Common myeloid progenitor, CD34-positive (primary cell): ENCODE data around the gene ANGPTL1. TPM values are rescaled to one million over a fixed set of nuclear protein-coding genes. Genes with fewer than 3 reads are reported as not detected.

ENCODE experiments used
- CTCF ChIA-PET: fragments of 350-600 bp; sonication (Branson Sonifier 250); formaldehyde crosslinking; loops from one replicate; lab custom pipeline; 2021; ENCODE audit warnings: antibody characterized with exemption; lab: Charles Lee
- POLR2A ChIA-PET: fragments of 350-600 bp; sonication (Branson Sonifier 250); formaldehyde crosslinking; loops from one replicate; lab custom pipeline; 2021; ENCODE audit warnings: antibody characterized with exemption; lab: Charles Lee
- DNase-seq, 3 donors: peaks; one replicate each; pipeline versions ENCODE4 v3.0.0 to v3.0.0-alpha.2; 2013
- H3K27ac ChIP-seq, 2 experiments: 1 replicate in 1 of 2; 2 replicates in 1 of 2; pipeline ENCODE4 v1.7.0; 2013; ENCODE audit warnings: inconsistent platforms in 2 of 2, low read length in 2 of 2, mild to moderate bottlenecking in 2 of 2, low read depth in 1 of 2, moderate library complexity in 1 of 2; ENCODE audit not compliant: severe bottlenecking in 2 of 2, insufficient read depth in 1 of 2, poor library complexity in 1 of 2
- H3K27me3 ChIP-seq, 5 experiments: replicated peaks in 2 of 5; 1 replicate in 3 of 5; 2 replicates in 2 of 5; pipeline versions ENCODE4 v1.6.1 to v1.7.0; 2013; ENCODE audit warnings: low read length in 4 of 5, mild to moderate bottlenecking in 2 of 5, moderate library complexity in 2 of 5, inconsistent platforms in 1 of 5; ENCODE audit not compliant: insufficient read depth in 5 of 5, control insufficient read depth in 4 of 5
- H3K36me3 ChIP-seq, 4 experiments: 1 replicate in 2 of 4; 2 replicates in 2 of 4; pipeline versions ENCODE4 v1.6.1 to v1.7.0; 2013; ENCODE audit warnings: low read length in 3 of 4, control low read depth in 1 of 4, mild to moderate bottlenecking in 1 of 4; ENCODE audit not compliant: control insufficient read depth in 4 of 4, insufficient read depth in 4 of 4
- H3K4me1 ChIP-seq, 4 experiments: 1 replicate in 3 of 4; 2 replicates in 1 of 4; pipeline versions ENCODE4 v1.6.1 to v1.7.1; 2013; ENCODE audit warnings: low read length in 3 of 4, mild to moderate bottlenecking in 3 of 4, control low read depth in 1 of 4, inconsistent platforms in 1 of 4, moderate library complexity in 1 of 4; ENCODE audit not compliant: control insufficient read depth in 4 of 4, insufficient read depth in 4 of 4; ENCODE audit errors: control extremely low read depth in 1 of 4
- H3K4me3 ChIP-seq, 7 experiments: 1 replicate in 4 of 7; 2 replicates in 3 of 7; pipeline versions ENCODE4 v1.5.1 to v1.7.0; 2013; ENCODE audit warnings: mild to moderate bottlenecking in 7 of 7, low read length in 6 of 7, moderate library complexity in 6 of 7, inconsistent platforms in 2 of 7, low read depth in 2 of 7, control low read depth in 1 of 7; ENCODE audit not compliant: insufficient read depth in 4 of 7, control insufficient read depth in 1 of 7; ENCODE audit errors: extremely low read depth in 1 of 7
- H3K9me3 ChIP-seq, 5 experiments: 1 replicate in 4 of 5; 2 replicates in 1 of 5; pipeline versions ENCODE4 v1.6.1 to v1.7.1; 2013; ENCODE audit warnings: low read length in 4 of 5, mild to moderate bottlenecking in 2 of 5, inconsistent platforms in 1 of 5, low read depth in 1 of 5, moderate library complexity in 1 of 5; ENCODE audit not compliant: control insufficient read depth in 4 of 5, insufficient read depth in 2 of 5; ENCODE audit errors: control extremely low read depth in 1 of 5
- WGBS: methylation state at CpG from one replicate; pipeline ENCODE4 v1.1.5; 2013; ENCODE audit not compliant: insufficient coverage; 5-methylcytosine and 5-hydroxymethylcytosine counted together
- polyA plus RNA-seq: library from polyadenylated mRNA; unstranded; fragments of 120-200 nt; gene quantifications from one replicate; pipeline ENCODE4 v1.2.1, GENCODE V29; 2013

ANGPTL1 gene, protein sequence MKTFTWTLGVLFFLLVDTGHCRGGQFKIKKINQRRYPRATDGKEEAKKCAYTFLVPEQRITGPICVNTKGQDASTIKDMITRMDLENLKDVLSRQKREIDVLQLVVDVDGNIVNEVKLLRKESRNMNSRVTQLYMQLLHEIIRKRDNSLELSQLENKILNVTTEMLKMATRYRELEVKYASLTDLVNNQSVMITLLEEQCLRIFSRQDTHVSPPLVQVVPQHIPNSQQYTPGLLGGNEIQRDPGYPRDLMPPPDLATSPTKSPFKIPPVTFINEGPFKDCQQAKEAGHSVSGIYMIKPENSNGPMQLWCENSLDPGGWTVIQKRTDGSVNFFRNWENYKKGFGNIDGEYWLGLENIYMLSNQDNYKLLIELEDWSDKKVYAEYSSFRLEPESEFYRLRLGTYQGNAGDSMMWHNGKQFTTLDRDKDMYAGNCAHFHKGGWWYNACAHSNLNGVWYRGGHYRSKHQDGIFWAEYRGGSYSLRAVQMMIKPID
- 0.26 TPM for polyA plus RNA-seq

DNA sequence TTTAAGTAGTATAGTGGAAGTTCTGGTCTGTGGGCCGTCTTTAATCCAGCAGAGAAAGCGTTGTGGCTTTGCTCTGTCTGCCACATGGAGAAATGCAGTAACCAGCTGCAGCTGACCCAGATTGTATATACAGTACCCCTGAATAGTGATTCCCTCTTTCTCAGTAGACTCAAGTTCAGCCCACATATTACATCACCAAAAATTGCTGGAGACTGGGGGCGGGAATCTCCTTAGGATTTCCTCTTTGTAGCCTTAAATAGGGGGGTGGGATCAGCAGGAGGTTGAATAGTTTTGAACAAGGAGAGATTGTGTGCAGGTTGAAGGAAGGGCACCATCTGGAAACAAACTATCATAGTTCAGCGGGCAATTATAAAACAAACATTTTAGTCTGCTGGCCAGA is at the start of gene ANGPTL1:
TSS of gene ANGPTL1 (minus strand) at position 134 of the 400 bp plus-strand sequence. CDS start 5,301 bp downstream, outside the sequence.
- Histone ChIP-seq H3K27me3 (no peaks in the 10 kb centered on the region), H3K4me3 (no peak within 1 kb of the TSS), H3K4me1 (peaks cover 0 to 3% (median 0%) of the 10 kb centered on the region in 4 experiments), H3K27ac (no peak within 1 kb of the TSS), H3K9me3 (no peaks in the 10 kb centered on the region), H3K36me3 (no peaks in the 10 kb centered on the region)
- ChIA-PET CTCF (interaction anchor here (1.7 kb wide), 1 partner anchor 10 kb away, joined by 4 read pairs; no protein-coding TSS in a partner anchor), POLR2A (no interaction called here)
- no peak for DNase-seq
- WGBS = 100% methylated on average over 3 of the region's 4 CpGs

DNA sequence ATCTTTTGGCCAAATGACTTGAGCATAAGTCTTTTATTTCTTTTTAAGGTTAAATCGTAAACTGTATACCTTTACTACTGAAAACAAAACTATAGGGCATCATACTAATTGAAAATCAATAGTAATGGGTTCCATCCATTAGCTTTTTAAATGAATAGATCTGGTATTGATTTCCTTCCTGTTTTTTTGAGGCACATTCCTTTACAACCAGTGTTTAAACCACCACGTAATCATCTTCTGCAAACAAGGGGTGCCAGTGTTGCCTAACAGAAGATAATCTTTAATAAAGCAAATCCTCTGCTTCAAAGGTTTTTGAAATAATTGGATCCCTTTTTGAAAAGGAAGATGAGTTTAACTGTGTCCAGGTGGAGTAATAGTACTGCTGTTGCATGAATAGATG is 48.7 kb upstream of the ANGPTL1 start:
- no peak overlapping the region for H3K4me3 ChIP-seq
- no peaks in the 10 kb centered on the region for H3K27me3 ChIP-seq
- H3K36me3 ChIP-seq = peaks cover 4 to 7% (median 6%) of the 10 kb centered on the region in 4 experiments
- peaks cover 0 to 6% (median 3%) of the 10 kb centered on the region in 5 experiments for H3K9me3 ChIP-seq
- POLR2A ChIA-PET = no interaction called here
- no peak for DNase-seq
- no peak overlapping the region for H3K27ac ChIP-seq
- WGBS = no CpG with 5 or more reads among the region's 2 CpGs
- H3K4me1 ChIP-seq = no peaks in the 10 kb centered on the region
- CTCF ChIA-PET = no interaction called here

DNA sequence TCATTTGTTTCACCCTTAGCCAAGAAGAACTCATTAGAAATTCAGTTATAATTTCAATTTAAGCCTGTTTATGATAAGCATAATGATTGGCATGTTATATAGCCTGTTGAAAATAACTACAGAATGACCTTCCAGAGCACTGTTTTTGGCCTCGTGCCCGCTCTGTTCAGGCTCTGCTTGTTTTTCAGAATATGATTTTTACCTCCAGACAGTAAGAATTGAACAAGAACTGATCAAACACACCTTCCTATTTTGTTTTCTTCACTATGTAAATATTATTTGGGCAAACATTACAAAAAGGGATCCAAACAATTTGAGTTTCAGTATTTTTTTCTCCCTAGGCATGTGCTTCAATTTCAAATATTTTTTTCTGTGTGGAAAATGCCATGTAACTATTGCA is 48.1 kb upstream of the ANGPTL1 start:
- Histone ChIP-seq H3K4me3 (no peak overlapping the region), H3K27me3 (no peaks in the 10 kb centered on the region), H3K27ac (no peak overlapping the region), H3K9me3 (peaks cover 0 to 4% (median 0%) of the 10 kb centered on the region in 5 experiments), H3K4me1 (no peaks in the 10 kb centered on the region), H3K36me3 (peaks cover 4 to 10% (median 6%) of the 10 kb centered on the region in 4 experiments)
- DNase-seq = no peak
- POLR2A ChIA-PET = no interaction called here
- no CpG with 5 or more reads among the region's 2 CpGs for WGBS
- CTCF ChIA-PET = no interaction called here

DNA sequence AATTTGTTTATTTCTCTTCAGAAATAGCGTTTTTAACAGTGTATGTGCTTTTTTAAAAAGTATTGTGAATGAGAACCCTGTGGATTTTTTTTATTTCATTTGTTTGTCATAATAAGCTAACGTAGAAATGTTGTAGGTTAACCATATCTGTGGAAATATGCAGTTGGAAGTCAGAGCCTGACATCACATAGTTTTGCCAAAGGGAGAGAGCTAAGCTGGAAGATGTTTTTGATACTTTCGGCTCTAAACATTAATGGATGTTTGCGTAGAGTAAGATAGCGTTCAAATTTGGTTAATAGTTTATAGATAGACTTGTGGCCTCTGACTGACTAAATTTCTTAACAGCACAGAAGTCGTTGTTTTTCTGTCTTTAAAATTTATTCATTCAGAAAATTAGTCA is 47.4 kb upstream of the ANGPTL1 start:
- ChIA-PET POLR2A (no interaction called here), CTCF (no interaction called here)
- H3K27me3 ChIP-seq = no peaks in the 10 kb centered on the region
- WGBS = 95% methylated on average over 2 of the region's 6 CpGs
- H3K27ac ChIP-seq = no peak overlapping the region
- H3K4me1 ChIP-seq = no peaks in the 10 kb centered on the region
- no peaks in the 10 kb centered on the region for H3K9me3 ChIP-seq
- H3K36me3 ChIP-seq = peaks cover 2 to 8% (median 6%) of the 10 kb centered on the region in 4 experiments
- DNase-seq = no peak
- H3K4me3 ChIP-seq = no peak overlapping the region

DNA sequence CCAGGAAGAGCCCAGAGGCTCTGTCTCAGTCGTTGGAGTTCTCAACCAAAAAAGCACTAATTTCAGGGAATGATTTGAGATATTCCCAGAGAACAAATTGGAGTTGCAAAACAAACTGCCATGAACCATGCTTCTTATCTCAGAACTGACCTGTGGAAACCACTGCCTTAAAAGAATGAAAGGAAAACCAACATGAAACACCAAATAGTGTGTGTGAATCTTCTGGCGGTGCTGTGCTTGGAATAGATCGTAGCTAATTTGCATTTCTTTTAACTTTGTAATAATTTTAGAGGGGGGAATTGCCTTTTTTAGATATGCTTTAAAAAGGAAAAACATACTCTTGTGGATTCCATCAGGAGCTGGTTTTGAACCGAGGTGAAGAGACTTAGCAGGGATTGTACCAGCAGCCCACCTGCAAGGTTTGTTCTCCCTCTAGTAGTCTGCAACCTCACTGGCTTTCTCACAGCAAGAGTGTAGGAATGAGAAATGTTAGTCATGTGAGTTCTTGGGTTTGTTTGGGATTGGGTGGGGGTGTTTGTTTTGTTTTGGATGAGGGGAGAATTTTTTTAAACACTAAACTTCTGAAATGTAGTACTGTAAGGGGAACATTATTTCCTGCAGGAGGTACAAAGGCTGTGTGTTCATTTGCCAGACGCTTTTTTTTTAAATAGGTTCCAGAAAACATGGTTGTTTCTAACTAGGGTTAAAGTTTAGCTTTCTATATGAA is 45.7 kb upstream of the ANGPTL1 start:
- Histone ChIP-seq H3K9me3 (no peaks in the 10 kb centered on the region), H3K36me3 (peaks cover 2 to 8% (median 5%) of the 10 kb centered on the region in 4 experiments), H3K27me3 (no peaks in the 10 kb centered on the region), H3K27ac (no peak overlapping the region), H3K4me3 (no peak overlapping the region), H3K4me1 (no peaks in the 10 kb centered on the region)
- DNase-seq = no peak
- CTCF ChIA-PET = no interaction called here
- POLR2A ChIA-PET = no interaction called here
- 67% methylated on average over 2 of the region's 5 CpGs for WGBS

DNA sequence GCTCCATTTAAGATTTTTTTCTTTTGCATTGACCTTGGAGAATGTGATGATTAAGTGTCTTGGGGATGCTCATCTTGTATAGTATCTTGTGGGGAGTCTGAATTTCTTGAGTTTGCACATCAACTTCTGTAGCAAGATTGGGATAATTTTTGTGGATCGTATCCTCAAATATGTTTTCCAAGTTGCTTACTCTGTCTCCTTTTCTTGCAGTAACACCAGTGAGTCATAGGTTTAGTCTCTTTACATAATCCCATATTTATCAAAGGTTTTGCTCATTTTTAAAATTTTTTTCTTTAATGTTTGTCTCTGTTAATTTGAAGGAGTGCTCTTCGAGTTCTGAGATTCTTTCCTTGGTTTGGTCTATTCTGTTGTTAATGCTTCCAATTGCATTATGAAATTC is 41.7 kb upstream of the ANGPTL1 start:
- 100% methylated on average over 1 of the region's 2 CpGs for WGBS
- peaks cover 3 to 23% (median 8%) of the 10 kb centered on the region in 4 experiments for H3K36me3 ChIP-seq
- no peak overlapping the region for H3K27ac ChIP-seq
- POLR2A ChIA-PET = no interaction called here
- H3K9me3 ChIP-seq = peaks cover 0 to 3% (median 1%) of the 10 kb centered on the region in 5 experiments
- H3K4me3 ChIP-seq = no peak overlapping the region
- no peaks in the 10 kb centered on the region for H3K4me1 ChIP-seq
- no peaks in the 10 kb centered on the region for H3K27me3 ChIP-seq
- CTCF ChIA-PET = no interaction called here
- DNase-seq = no peak

DNA sequence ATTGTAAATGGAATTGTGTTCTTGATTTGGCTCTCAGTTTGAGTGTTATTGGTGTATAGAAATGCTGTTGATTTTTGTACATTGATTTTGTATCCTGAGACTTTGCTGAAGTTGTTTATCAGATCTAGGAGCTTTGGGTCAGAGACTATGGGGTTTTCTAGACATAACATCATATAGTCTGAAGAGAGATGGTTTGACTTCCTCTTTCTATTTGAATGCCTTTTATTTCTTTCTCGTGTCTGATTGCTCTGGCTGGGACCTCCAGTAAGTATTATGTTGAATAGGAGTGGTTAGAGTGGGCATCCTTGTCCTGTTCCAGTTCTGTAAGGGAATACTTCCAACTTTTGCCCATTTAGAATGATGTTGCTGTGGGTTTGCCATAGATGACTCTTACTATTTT is 39.1 kb upstream of the ANGPTL1 start:
- Histone ChIP-seq H3K4me3 (no peak overlapping the region), H3K27me3 (no peaks in the 10 kb centered on the region), H3K36me3 (peaks cover 0 to 32% (median 5%) of the 10 kb centered on the region in 4 experiments), H3K27ac (no peak overlapping the region), H3K9me3 (peaks cover 0 to 3% (median 1%) of the 10 kb centered on the region in 5 experiments), H3K4me1 (no peaks in the 10 kb centered on the region)
- POLR2A ChIA-PET = no interaction called here
- no peak for DNase-seq
- CTCF ChIA-PET = no interaction called here
- WGBS = no CpG with 5 or more reads among the region's 1 CpG
